HepG2 (cell line): ENCODE measurements around the gene RHBG. TPM values are rescaled to one million over a fixed set of nuclear protein-coding genes. Genes with fewer than 3 reads are reported as not detected.

Source experiments
- ASH2L ChIP-seq: fragments of 300-600, 200-600 bp; sonication (generic); IDR thresholded peaks from 2 replicates; pipeline ENCODE4 v1.7.0; 2017; ENCODE audit warnings: low read depth, mild to moderate bottlenecking, moderate library complexity, mixed read lengths, low read length; ENCODE audit not compliant: insufficient read length
- ETV6 ChIP-seq: sonication (generic); formaldehyde crosslinking; conservative IDR thresholded peaks from 2 replicates; pipeline ENCODE4 v1.4.0; 2020; ENCODE audit warnings: missing genetic modification reagents
- FOSL1 ChIP-seq: sonication (generic); formaldehyde crosslinking; IDR thresholded peaks from 2 replicates; pipeline ENCODE4 v1.9.0; 2021; ENCODE audit warnings: missing genetic modification reagents, borderline replicate concordance
- ISL2 ChIP-seq: sonication (generic); formaldehyde crosslinking; IDR thresholded peaks from 2 replicates; pipeline ENCODE4 v1.5.0; 2020; ENCODE audit warnings: missing genetic modification reagents
- KAT2B ChIP-seq: fragments of 150-350 bp; IDR thresholded peaks from 2 replicates; pipeline ENCODE4 v1.6.1; 2014; ENCODE audit warnings: low read depth, low read length, borderline replicate concordance
- MAZ ChIP-seq, 2 experiments: sonication (generic) in 1 of 2; formaldehyde crosslinking in 1 of 2; IDR thresholded peaks; 2 replicates each; pipeline versions ENCODE4 v1.5.0 to v1.6.1; 2012 to 2020; ENCODE audit warnings: low read depth in 2 of 2, mild to moderate bottlenecking in 2 of 2, borderline replicate concordance in 1 of 2, improper control_type of control experiment in 1 of 2, low read length in 1 of 2, missing genetic modification reagents in 1 of 2, moderate library complexity in 1 of 2
- MBD4 ChIP-seq: IDR thresholded peaks from 2 replicates; pipeline ENCODE4 v1.6.1; 2012; ENCODE audit warnings: low read length, inconsistent platforms, borderline replicate concordance
- MED8 ChIP-seq: sonication (generic); formaldehyde crosslinking; IDR thresholded peaks from 2 replicates; pipeline ENCODE4 v1.8.1; 2023; ENCODE audit warnings: mild to moderate bottlenecking, missing genetic modification reagents; ENCODE audit not compliant: insufficient replicate concordance
- NR2F1 ChIP-seq, 2 experiments: fragments of 450-650 bp in 1 of 2; formaldehyde crosslinking in 1 of 2; IDR thresholded peaks; 2 replicates each; pipeline versions ENCODE4 v1.5.0 to v1.6.1; 2016 to 2020; ENCODE audit warnings: mild to moderate bottlenecking in 1 of 2, missing compliant biosample characterization in 1 of 2, missing genetic modification reagents in 1 of 2, moderate library complexity in 1 of 2
- PCBP2 ChIP-seq: fragments of 200-400 bp; formaldehyde crosslinking; optimal IDR thresholded peaks from 2 replicates; pipeline ENCODE3; 2018; ENCODE audit warnings: low read length, low read depth; ENCODE audit not compliant: poor library complexity, severe bottlenecking
- RBAK ChIP-seq: sonication (generic); formaldehyde crosslinking; IDR thresholded peaks from 2 replicates; pipeline ENCODE4 v1.5.1; 2020; ENCODE audit warnings: mild to moderate bottlenecking, missing genetic modification reagents
- SSRP1 ChIP-seq: IDR thresholded peaks from 2 replicates; pipeline ENCODE4 v1.6.1; 2016; ENCODE audit warnings: control low read depth
- SYNCRIP ChIP-seq: fragments of 200-400 bp; formaldehyde crosslinking; IDR thresholded peaks from 2 replicates; pipeline ENCODE4 v1.6.1; 2018; ENCODE audit warnings: mild to moderate bottlenecking, low read depth, low read length; ENCODE audit not compliant: insufficient read depth
- TAF1 ChIP-seq: sonication (generic); formaldehyde crosslinking; IDR thresholded peaks from 2 replicates; pipeline ENCODE4 v1.4.0; 2020; ENCODE audit warnings: missing genetic modification reagents
- TARDBP ChIP-seq: sonication (generic); formaldehyde crosslinking; IDR thresholded peaks from 2 replicates; pipeline ENCODE4 v1.8.0; 2022; ENCODE audit warnings: mild to moderate bottlenecking, missing genetic modification reagents
- ZNF3 ChIP-seq: IDR thresholded peaks from 2 replicates; pipeline ENCODE4 v1.7.0; 2017; ENCODE audit warnings: inconsistent platforms
- ZNF34 ChIP-seq: sonication (generic); formaldehyde crosslinking; IDR thresholded peaks from 2 replicates; pipeline ENCODE4 v1.4.0; 2020; ENCODE audit warnings: mild to moderate bottlenecking, missing genetic modification reagents, borderline replicate concordance
- ZNF432 ChIP-seq: sonication (generic); formaldehyde crosslinking; IDR thresholded peaks from 2 replicates; pipeline ENCODE4 v1.5.0; 2020; ENCODE audit warnings: missing genetic modification reagents, mild to moderate bottlenecking, borderline replicate concordance
- ZNF468 ChIP-seq: sonication (generic); formaldehyde crosslinking; IDR thresholded peaks from 2 replicates; pipeline ENCODE4 v1.8.0; 2022; ENCODE audit warnings: mild to moderate bottlenecking, moderate library complexity, missing genetic modification reagents
- ZNF598 ChIP-seq: sonication (generic); formaldehyde crosslinking; IDR thresholded peaks from 2 replicates; pipeline ENCODE4 v1.5.1; 2020; ENCODE audit warnings: mild to moderate bottlenecking, missing genetic modification reagents, borderline replicate concordance
- ZSCAN29 ChIP-seq: sonication (generic); formaldehyde crosslinking; conservative IDR thresholded peaks from 2 replicates; pipeline ENCODE4 v1.4.0; 2020; ENCODE audit warnings: mild to moderate bottlenecking, missing genetic modification reagents
- polyA plus RNA-seq, 8 experiments: library from polyadenylated mRNA; depleted of rRNA in 3 of 8; stranded (reverse) in 7 of 8; unstranded in 1 of 8; fragments of >200 nt; fragmentation: Illumina TruSeq in 4 of 8; extraction: Trizol in 4 of 8; gene quantifications; 2 replicates each; pipeline versions ENCODE4 v1.2.1 to v1.2.3, GENCODE V29; 2011 to 2016; ENCODE audit warnings: low read depth in 4 of 8, missing spikeins in 1 of 8, mixed read lengths in 1 of 8; ENCODE audit not compliant: insufficient read depth in 1 of 8
- total RNA-seq, 5 experiments: library from RNA; depleted of rRNA; stranded (reverse); fragments of >200 nt; fragmentation: Illumina TruSeq; extraction: Trizol; gene quantifications; 2 replicates each; pipeline ENCODE4 v1.2.3, GENCODE V29; 2016; ENCODE audit warnings: low read depth in 1 of 5
- TF ChIP-seq, protein P1 (sequence below): sonication (generic); formaldehyde crosslinking; IDR thresholded peaks from 2 replicates; pipeline ENCODE4 v1.4.0; 2020; ENCODE audit warnings: mild to moderate bottlenecking, low read depth, missing genetic modification reagents
- TF ChIP-seq, protein P2 (sequence below): fragments of 450-650 bp; IDR thresholded peaks from 2 replicates; pipeline ENCODE4 v1.6.1; 2017
- TF ChIP-seq, protein P3 (sequence below): sonication (generic); formaldehyde crosslinking; IDR thresholded peaks from 2 replicates; pipeline ENCODE4 v1.5.0; 2020; ENCODE audit warnings: missing genetic modification reagents
- TF ChIP-seq, protein P4 (sequence below): sonication (generic); formaldehyde crosslinking; IDR thresholded peaks from 2 replicates; pipeline ENCODE4 v1.4.0; 2020; ENCODE audit warnings: missing genetic modification reagents, borderline replicate concordance

Gene RHBG
- total and polyA plus RNA-seq, 2 of the 13 experiments (the other 11 are each of a cell fraction or from before 2014, with no cell fraction given) = 61.8 to 73.5 TPM

DNA sequence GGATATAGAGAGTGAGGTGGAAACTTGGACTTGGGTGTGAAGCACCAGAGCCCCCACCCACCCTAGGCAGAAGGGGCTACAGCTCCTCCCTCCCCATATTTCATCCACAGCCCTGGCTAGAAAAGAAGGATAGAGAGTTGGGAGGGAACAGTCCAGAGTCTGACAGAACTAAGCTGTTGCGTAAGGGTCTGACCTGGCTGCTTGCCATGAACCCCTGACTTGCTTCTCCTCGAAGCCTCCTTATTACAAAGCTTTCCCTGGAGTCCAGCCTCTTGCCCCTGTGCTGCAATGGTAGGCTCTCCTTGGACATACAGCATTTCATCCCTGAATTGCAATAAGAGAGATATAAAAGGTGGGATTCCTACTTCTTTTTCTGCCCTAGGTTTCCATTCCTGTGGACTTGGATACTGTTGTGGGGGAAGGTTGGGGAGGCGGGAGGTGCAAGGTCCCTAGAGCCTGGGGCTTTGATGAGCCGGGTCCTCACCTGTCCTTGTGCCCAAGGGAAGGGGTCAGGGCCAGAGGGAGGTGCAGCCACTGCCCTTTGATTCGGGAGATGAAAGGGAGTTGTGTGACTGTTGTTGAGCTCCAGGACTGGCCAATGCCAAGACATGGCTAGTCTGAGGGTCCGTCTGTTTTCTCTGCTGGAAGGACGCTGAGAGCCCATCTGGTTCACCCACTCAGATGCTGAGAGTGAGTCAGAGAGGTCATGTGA lies 2.7 kb downstream of the RHBG start (continued):
- TF ChIP-seq KAT2B (no peak), MAZ (IDR thresholded peaks at IDR 0.05; ENCODE audit: borderline replicate concordance, low read depth, low read length) (peak; percentile 17; the same call in 1 of the 2 replicates), MAZ (CRISPR knock-in tag; IDR thresholded peaks at IDR 0.05; ENCODE audit: low read depth) (peak; percentile 48), MBD4 (no peak), ZNF34 (CRISPR knock-in tag) (peak; percentile 62; the same call in 1 of the 2 replicates), ZSCAN29 (CRISPR knock-in tag) (peak; percentile 90), ZNF432 (CRISPR knock-in tag) (no peak), RBAK (no peak), ASH2L (peak; percentile 100), FOSL1 (CRISPR knock-in tag) (peak; percentile 76), ZNF468 (CRISPR knock-in tag) (no peak; the same call in 1 of the 2 replicates), ETV6 (CRISPR knock-in tag) (no peak), ZNF3 (CRISPR knock-in tag) (no peak), SYNCRIP (no peak), TARDBP (CRISPR knock-in tag) (peak; percentile 98), PCBP2 (no peak), SSRP1 (CRISPR knock-in tag) (peak; percentile 9; the same call in 1 of the 2 replicates), ISL2 (CRISPR knock-in tag) (peak; percentile 88), TAF1 (CRISPR knock-in tag) (no peak), ZNF598 (no peak), MED8 (CRISPR knock-in tag) (peak; percentile 97), NR2F1 (CRISPR knock-in tag; IDR thresholded peaks at IDR 0.05) (peak; percentile 99)
- TF ChIP-seq, protein P1, sequence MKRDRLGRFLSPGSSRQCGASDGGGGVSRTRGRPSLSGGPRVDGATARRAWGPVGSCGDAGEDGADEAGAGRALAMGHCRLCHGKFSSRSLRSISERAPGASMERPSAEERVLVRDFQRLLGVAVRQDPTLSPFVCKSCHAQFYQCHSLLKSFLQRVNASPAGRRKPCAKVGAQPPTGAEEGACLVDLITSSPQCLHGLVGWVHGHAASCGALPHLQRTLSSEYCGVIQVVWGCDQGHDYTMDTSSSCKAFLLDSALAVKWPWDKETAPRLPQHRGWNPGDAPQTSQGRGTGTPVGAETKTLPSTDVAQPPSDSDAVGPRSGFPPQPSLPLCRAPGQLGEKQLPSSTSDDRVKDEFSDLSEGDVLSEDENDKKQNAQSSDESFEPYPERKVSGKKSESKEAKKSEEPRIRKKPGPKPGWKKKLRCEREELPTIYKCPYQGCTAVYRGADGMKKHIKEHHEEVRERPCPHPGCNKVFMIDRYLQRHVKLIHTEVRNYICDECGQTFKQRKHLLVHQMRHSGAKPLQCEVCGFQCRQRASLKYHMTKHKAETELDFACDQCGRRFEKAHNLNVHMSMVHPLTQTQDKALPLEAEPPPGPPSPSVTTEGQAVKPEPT = no peak
- TF ChIP-seq, protein P2, sequence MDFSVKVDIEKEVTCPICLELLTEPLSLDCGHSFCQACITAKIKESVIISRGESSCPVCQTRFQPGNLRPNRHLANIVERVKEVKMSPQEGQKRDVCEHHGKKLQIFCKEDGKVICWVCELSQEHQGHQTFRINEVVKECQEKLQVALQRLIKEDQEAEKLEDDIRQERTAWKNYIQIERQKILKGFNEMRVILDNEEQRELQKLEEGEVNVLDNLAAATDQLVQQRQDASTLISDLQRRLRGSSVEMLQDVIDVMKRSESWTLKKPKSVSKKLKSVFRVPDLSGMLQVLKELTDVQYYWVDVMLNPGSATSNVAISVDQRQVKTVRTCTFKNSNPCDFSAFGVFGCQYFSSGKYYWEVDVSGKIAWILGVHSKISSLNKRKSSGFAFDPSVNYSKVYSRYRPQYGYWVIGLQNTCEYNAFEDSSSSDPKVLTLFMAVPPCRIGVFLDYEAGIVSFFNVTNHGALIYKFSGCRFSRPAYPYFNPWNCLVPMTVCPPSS = no peak
- TF ChIP-seq, protein P3, sequence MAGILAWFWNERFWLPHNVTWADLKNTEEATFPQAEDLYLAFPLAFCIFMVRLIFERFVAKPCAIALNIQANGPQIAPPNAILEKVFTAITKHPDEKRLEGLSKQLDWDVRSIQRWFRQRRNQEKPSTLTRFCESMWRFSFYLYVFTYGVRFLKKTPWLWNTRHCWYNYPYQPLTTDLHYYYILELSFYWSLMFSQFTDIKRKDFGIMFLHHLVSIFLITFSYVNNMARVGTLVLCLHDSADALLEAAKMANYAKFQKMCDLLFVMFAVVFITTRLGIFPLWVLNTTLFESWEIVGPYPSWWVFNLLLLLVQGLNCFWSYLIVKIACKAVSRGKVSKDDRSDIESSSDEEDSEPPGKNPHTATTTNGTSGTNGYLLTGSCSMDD (CRISPR knock-in tag) = no peak
- TF ChIP-seq, protein P4, sequence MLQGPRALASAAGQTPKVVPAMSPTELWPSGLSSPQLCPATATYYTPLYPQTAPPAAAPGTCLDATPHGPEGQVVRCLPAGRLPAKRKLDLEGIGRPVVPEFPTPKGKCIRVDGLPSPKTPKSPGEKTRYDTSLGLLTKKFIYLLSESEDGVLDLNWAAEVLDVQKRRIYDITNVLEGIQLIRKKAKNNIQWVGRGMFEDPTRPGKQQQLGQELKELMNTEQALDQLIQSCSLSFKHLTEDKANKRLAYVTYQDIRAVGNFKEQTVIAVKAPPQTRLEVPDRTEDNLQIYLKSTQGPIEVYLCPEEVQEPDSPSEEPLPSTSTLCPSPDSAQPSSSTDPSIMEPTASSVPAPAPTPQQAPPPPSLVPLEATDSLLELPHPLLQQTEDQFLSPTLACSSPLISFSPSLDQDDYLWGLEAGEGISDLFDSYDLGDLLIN (CRISPR knock-in tag) = no peak
